ENCODE results near the gene GCH1.

- no peak for TF ChIP-seq CTCF (IDR thresholded peaks at IDR 0.05; ENCODE audit: low read length)
- no peak for TF ChIP-seq EZH2 (optimal IDR thresholded peaks at IDR 0.05; ENCODE audit: low read depth, low read length)
These were observed 95.2 kb downstream of the GCH1 start for GRCh38 chr14:54807428-54807827.

All from MM.1S (cell line).